CD4-positive, alpha-beta T cell treated with Interleukin-12 subunit alpha and Interleukin-12 subunit beta, for 1 hour (primary cell): Measurements from ENCODE around the gene RMND1.
A peak's percentile ranks its signal among the peaks of the same experiment; 100 is the strongest.
"Not testable (repeated sequence)": the region's sequence is repeated elsewhere in the genome, so short reads cannot be mapped to it uniquely, and the experiment has no call there.

ENCODE experiments used
- DNase-seq: peaks from one replicate; pipeline ENCODE4 v3.0.0-alpha.2; 2020

The RMND1 gene

GRCh38 chr6:151451417-151451949, 443 bp downstream of the RMND1 start:
- no peak for DNase-seq

GRCh38 chr6:151450928-151451327, 998 bp downstream of the RMND1 start:
- DNase-seq, result not testable (repeated sequence)

GRCh38 chr6:151448623-151449022, 3.3 kb downstream of the RMND1 start:
- no peak for DNase-seq

GRCh38 chr6:151447237-151447636, 4.7 kb downstream of the RMND1 start:
- DNase-seq, result no peak

GRCh38 chr6:151445482-151445881, 6.4 kb downstream of the RMND1 start:
- DNase-seq, result no peak

- no peak for DNase-seq
Observed at GRCh38 chr6:151443911-151444621, 7.9 kb downstream of the RMND1 start.

GRCh38 chr6:151443454-151443853, 8.5 kb downstream of the RMND1 start:
- no peak for DNase-seq

- no peak for DNase-seq
Observed at GRCh38 chr6:151442371-151442770, 9.6 kb downstream of the RMND1 start.

- no peak for DNase-seq
Observed at GRCh38 chr6:151441390-151442166, 10.3 kb downstream of the RMND1 start.

GRCh38 chr6:151440930-151441329, 11.0 kb downstream of the RMND1 start:
- peak; percentile 42 for DNase-seq

- DNase-seq, result no peak
Observed at GRCh38 chr6:151440498-151440897, 11.4 kb downstream of the RMND1 start.

GRCh38 chr6:151437401-151437800, 14.5 kb downstream of the RMND1 start:
- DNase-seq, result no peak

- DNase-seq, result no peak
Observed at GRCh38 chr6:151436802-151437201, 15.1 kb downstream of the RMND1 start.

- DNase-seq, result no peak
Observed at GRCh38 chr6:151436300-151436699, 15.6 kb downstream of the RMND1 start.

GRCh38 chr6:151434369-151434768, 17.6 kb downstream of the RMND1 start:
- no peak for DNase-seq

- no peak for DNase-seq
Observed at GRCh38 chr6:151432651-151433050, 19.3 kb downstream of the RMND1 start.

- DNase-seq, result no peak
Observed at GRCh38 chr6:151431337-151431736, 20.6 kb downstream of the RMND1 start.

- no peak for DNase-seq
Observed at GRCh38 chr6:151430886-151431285, 21.0 kb downstream of the RMND1 start.

GRCh38 chr6:151428093-151428735, 23.7 kb downstream of the RMND1 start:
- DNase-seq, result no peak

- DNase-seq, result no peak
Observed at GRCh38 chr6:151425561-151425960, 26.4 kb downstream of the RMND1 start.

- DNase-seq, result no peak
Observed at GRCh38 chr6:151422981-151423380, 28.9 kb downstream of the RMND1 start.

- DNase-seq, result no peak
Observed at GRCh38 chr6:151417477-151417876, 34.4 kb downstream of the RMND1 start.

- no peak for DNase-seq
Observed at GRCh38 chr6:151414641-151415260, 37.2 kb downstream of the RMND1 start.
